Stimulated activated CD4-positive, alpha-beta T cell treated with anti-CD3 and anti-CD28 coated beads, Interleukin-12 subunit alpha, Interleukin-12 subunit beta, amount 100 ng/mL, for 48 hours (primary cell): ENCODE measurements around the gene SLC1A2.

Experiments used
- DNase-seq, 3 donors: peaks; one replicate each; pipeline ENCODE4 v3.0.0-alpha.2; 2020; ENCODE audit warnings: low read depth in 2 of 3, low spot score in 1 of 3

SLC1A2 gene

DNA sequence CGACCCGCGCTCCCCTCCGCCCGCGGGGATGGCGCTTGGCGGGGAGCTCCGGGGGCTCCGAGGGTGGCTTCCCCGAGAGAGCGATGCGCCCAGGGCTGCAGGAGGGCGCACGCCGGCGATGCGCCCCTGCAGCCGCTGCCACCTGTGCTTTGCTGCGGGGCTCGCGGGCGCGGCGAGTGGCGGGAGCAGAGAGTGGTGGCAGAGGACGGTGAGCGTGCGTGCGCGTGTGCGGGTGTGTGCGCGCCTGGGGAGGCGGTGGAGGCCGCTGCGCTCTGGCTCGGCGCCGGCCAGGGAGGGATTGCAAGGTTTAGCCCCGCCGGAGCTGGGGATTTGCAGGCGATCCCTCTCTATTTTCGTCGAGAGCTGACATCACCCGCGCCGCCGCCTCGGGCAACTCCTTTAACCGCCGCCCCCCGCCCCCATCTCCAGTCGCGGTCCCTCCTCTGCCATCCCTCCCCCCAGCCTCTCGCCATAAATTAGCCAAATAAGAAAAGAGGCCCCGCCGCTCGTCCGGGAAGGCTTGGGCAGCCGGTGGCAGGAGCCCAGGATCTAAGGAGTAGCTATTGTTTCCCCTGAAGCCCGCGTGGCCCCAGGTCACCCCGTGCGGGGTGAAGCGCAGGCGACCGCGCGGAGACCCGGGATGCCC is at the start of gene SLC1A2:
Gene SLC1A2, minus strand, starts transcription at position 375 of the 646 bp plus-strand sequence. CDS start 592 bp downstream, outside the sequence.
- no peak for DNase-seq

GRCh38 chr11:35466058-35466457 is 46.7 kb upstream of the SLC1A2 start:
- DNase-seq = no peak

DNA sequence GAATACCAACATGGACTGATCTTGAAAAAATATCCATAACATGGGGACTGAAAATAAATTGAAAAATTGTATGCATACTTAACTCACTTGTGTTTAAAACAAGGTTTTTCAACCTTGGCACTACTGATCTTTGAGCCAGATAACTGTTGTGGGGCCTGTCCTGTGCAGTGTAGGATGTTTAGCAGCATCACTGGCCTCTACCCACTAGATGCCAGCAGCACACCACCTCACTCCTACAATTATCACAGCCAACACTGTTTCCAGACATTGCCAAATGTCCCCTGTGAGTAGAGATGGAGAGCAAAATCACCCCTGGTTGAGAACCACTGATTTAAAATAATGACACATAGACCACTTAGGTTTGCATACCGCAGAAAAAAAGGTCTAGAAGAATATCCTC is 45.0 kb upstream of the SLC1A2 start:
- DNase-seq = no peak

DNA sequence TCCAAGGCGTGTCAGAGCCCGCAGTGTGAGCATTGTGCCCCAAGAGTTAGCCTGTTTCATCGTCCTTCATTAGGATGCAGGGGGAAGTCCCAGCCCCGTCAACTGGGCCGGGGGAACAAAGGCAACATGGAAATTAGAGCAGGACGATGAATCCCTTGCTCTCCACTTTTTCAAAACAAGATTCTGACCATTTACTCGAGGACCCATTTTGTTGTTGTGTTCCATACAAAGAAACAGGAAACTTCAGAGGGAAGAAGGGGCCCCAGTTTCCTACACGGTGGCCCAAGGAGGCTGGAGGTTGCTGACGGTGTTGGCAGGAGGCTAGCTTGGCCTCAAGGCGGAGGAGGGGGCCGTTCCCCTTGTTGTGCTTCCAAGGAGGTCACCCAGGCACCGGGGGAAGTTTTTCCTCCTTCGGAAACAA is 44.0 kb upstream of the SLC1A2 start:
- DNase-seq = no peak

GRCh38 chr11:35461917-35462538 is 42.7 kb upstream of the SLC1A2 start:
- no peak for DNase-seq

GRCh38 chr11:35459489-35459888 is 40.1 kb upstream of the SLC1A2 start:
- no peak for DNase-seq

- no peak for DNase-seq
Observed at GRCh38 chr11:35458846-35459245, 39.5 kb upstream of the SLC1A2 start.

GRCh38 chr11:35454362-35454761 is 35.0 kb upstream of the SLC1A2 start:
- no peak for DNase-seq

DNA sequence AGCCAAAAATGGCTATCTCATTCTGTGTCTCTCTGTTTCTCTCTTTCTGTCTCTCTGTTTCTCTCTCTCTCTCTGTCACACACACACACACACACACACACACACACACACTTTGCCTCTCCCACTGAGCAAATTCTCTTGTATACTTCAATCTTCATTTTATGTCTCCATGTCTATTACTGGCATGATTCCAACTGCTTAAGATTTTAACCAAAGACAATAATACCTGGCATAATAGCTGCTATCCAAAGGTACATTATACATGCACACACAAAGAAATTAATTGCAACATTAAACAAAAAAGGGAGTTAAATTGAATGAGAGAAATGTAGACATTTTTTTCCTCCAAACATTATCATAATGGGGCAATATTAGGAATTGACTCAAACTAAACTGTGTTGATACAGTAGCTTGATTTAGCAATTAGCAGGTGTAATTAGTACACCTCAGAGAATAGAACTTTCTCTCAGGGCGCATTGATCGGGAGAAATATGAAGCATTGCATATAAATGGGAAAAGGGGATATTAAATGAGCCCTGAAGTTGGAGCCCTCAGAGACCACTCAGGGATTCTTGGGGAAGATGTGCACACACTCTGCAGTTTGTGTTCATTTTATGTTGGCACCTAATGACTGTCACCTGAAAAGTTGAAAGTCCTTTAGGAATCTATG is 17.4 kb upstream of the SLC1A2 start:
- DNase-seq = no peak

GRCh38 chr11:35433588-35433987 is 14.2 kb upstream of the SLC1A2 start:
- DNase-seq = no peak

GRCh38 chr11:35432464-35432863 is 13.1 kb upstream of the SLC1A2 start:
- DNase-seq = no peak

- no peak for DNase-seq
Observed at GRCh38 chr11:35427071-35427470, 7.7 kb upstream of the SLC1A2 start.

DNA sequence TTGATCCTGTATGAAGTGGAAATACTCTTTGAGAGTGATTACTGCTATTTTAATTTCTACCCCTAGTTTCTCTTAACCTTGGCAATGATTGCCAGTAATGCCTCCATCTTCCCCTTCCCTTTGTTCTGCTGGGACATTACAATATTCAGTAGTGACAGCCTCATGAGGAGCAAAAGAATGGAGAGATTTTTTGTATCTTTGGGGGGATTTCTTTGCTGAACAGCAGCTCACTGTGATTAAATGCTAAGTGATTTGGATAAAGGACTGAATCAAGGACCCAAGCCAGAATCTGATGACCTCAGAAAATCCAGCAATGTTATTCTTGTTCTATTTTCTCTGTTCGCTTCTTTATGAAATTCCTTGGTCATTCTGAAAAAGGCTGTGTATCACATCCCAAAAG is 7.0 kb upstream of the SLC1A2 start:
- no peak for DNase-seq

GRCh38 chr11:35425603-35426212 is 6.3 kb upstream of the SLC1A2 start:
- DNase-seq = no peak

- no peak for DNase-seq
Observed at GRCh38 chr11:35424157-35424940, 5.0 kb upstream of the SLC1A2 start.

DNA sequence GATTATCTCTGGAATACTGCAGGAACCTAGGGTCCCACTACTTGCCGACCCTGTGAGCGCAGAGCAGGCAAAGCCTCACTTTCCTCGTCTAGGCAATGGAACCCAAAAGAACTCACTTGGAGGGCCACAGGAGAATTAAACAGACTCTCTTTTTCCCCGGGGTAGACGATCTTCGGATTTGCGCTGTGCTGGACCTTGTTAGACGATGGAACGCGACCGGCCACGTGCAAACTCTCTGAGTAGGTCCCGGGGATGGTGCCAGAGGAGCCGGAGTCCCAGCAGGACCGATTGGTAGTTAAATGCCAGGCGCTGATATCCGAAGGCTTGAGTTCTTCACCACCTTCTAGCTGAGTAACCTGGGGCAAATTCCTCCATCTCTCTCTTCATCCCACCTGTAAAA is 1.0 kb upstream of the SLC1A2 start:
- DNase-seq = no peak

- DNase-seq = no peak
Observed at GRCh38 chr11:35419830-35420333, 524 bp upstream of the SLC1A2 start.

DNA sequence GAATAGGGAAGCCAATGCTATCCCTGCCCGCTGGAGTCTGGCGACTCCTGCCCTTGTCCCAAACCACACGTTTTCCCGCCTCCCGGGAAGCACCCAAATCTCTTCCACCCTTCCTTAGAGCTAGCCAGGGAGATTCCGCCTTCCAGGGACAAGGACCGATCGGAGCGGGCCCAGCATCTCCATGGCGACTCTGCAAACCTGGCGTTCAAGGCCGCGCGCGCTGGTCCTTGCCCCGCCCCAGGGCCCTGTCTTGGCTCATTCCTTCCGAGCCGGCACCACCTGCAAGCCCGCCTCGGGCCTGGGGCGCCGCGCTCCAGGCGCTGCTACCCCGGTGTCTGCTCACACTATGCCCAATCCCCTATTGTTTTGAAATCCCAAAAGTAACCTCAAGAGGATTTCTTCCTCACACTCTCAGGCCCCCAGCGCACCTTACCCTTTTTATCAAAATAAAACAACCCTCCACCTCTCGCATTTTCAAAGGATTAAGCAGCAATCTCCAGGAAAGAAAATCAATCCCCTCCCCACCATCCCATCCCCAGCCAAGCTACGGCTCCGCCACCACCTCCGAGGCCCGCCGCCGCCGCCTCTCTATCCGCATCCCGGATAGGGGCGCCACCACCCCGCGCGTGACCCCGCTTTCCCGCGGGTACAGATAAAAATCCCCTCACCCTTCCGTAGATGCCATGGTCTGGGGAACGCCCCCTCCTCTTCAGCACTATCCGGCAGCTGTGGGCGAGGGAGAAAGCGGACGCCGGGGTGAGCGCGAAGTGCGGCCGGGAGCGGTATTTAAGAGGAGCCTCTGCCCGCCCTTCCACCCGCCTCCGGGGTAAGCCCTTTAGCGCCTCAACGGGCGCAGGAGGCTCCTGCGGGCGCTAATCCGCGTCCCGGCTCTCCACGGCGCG is 825 bp downstream of the SLC1A2 start:
- DNase-seq = peak in 1 of 3 donors; percentile 10

DNA sequence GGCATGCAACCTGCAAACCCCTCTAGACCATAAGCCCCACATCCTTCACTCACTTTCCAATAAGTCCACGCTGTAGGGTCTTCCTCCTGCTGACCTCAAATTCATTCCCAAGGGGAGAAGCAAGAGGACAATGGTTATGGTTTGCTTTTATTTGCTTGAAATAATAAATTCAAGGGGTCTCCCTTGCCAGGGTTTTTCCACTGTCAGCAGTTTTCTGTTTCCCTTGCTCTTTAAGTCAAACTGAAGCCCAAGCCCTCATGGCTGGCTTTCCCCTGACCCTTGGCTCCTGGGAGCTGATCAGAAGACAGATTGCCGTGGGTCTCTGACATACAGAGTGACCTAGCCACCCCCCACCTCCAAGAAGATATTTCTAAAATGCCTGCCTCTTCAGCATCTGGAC is 3.9 kb downstream of the SLC1A2 start:
- no peak for DNase-seq

- DNase-seq = no peak
Observed at GRCh38 chr11:35414776-35415175, 4.6 kb downstream of the SLC1A2 start.
